BE2C (cell line): ENCODE results near the gene TMEM179.

Experiments used
- DNase-seq: peaks from one replicate; pipeline ENCODE4 v3.0.0-alpha.2; 2020
- H3K27me3 ChIP-seq: fragments of 250-450 bp; sonication (Bioruptor Pico); 2 replicates; pipeline ENCODE4 v1.5.1; 2020; ENCODE audit warnings: mild to moderate bottlenecking
- H3K36me3 ChIP-seq: fragments of 250-450 bp; sonication (Bioruptor Pico); 2 replicates; pipeline ENCODE4 v1.5.1; 2020; ENCODE audit warnings: mild to moderate bottlenecking
- H3K4me1 ChIP-seq: fragments of 250-450 bp; sonication (Bioruptor Pico); 2 replicates; pipeline ENCODE4 v1.5.1; 2020
- H3K4me3 ChIP-seq: 2 replicates; pipeline ENCODE4 v1.5.1; 2011; ENCODE audit warnings: low read depth, low read length
- H3K9me3 ChIP-seq: fragments of 250-450 bp; sonication (Bioruptor Pico); 2 replicates; pipeline ENCODE4 v1.5.1; 2020
- CTCF ChIP-seq: IDR thresholded peaks from 2 replicates; pipeline ENCODE4 v1.5.1; 2012; ENCODE audit warnings: mild to moderate bottlenecking, low read depth, low read length

Gene TMEM179

GRCh38 chr14:104598039-104598909 lies 6.3 kb downstream of the TMEM179 start:
- no peak for TF ChIP-seq CTCF
- peaks cover 24% of the 10 kb centered on the region for H3K4me1 ChIP-seq
- no peak overlapping the region for H3K4me3 ChIP-seq
- peak; percentile 16 for DNase-seq
- no peaks in the 10 kb centered on the region for H3K9me3 ChIP-seq
- no peaks in the 10 kb centered on the region for H3K27me3 ChIP-seq
- H3K36me3 ChIP-seq: no peaks in the 10 kb centered on the region

- H3K36me3 ChIP-seq: no peaks in the 10 kb centered on the region
- no peaks in the 10 kb centered on the region for H3K27me3 ChIP-seq
- DNase-seq: no peak
- TF ChIP-seq CTCF: no peak
- H3K4me3 ChIP-seq: no peak overlapping the region
- no peaks in the 10 kb centered on the region for H3K9me3 ChIP-seq
- peaks cover 24% of the 10 kb centered on the region for H3K4me1 ChIP-seq
These were observed 7.0 kb downstream of the TMEM179 start for GRCh38 chr14:104597576-104597975.

GRCh38 chr14:104596927-104597351 lies 7.6 kb downstream of the TMEM179 start:
- H3K9me3 ChIP-seq: no peaks in the 10 kb centered on the region
- peaks cover 20% of the 10 kb centered on the region for H3K4me1 ChIP-seq
- H3K36me3 ChIP-seq: no peaks in the 10 kb centered on the region
- H3K4me3 ChIP-seq: no peak overlapping the region
- no peak for TF ChIP-seq CTCF
- H3K27me3 ChIP-seq: no peaks in the 10 kb centered on the region
- no peak for DNase-seq

GRCh38 chr14:104596451-104596918 lies 8.1 kb downstream of the TMEM179 start:
- Histone ChIP-seq H3K27me3 (no peaks in the 10 kb centered on the region), H3K9me3 (no peaks in the 10 kb centered on the region), H3K4me1 (peaks cover 16% of the 10 kb centered on the region), H3K4me3 (no peak overlapping the region), H3K36me3 (no peaks in the 10 kb centered on the region)
- TF ChIP-seq CTCF: no peak
- DNase-seq: no peak

GRCh38 chr14:104595911-104596450 lies 8.6 kb downstream of the TMEM179 start:
- H3K27me3 ChIP-seq: no peaks in the 10 kb centered on the region
- no peak for DNase-seq
- H3K4me1 ChIP-seq: peaks cover 13% of the 10 kb centered on the region
- no peaks in the 10 kb centered on the region for H3K36me3 ChIP-seq
- no peak overlapping the region for H3K4me3 ChIP-seq
- no peaks in the 10 kb centered on the region for H3K9me3 ChIP-seq
- no peak for TF ChIP-seq CTCF

GRCh38 chr14:104595116-104595675 lies 9.4 kb downstream of the TMEM179 start:
- no peak for DNase-seq
- no peak for TF ChIP-seq CTCF
- H3K9me3 ChIP-seq: no peaks in the 10 kb centered on the region
- H3K36me3 ChIP-seq: no peaks in the 10 kb centered on the region
- no peak overlapping the region for H3K4me3 ChIP-seq
- no peaks in the 10 kb centered on the region for H3K27me3 ChIP-seq
- H3K4me1 ChIP-seq: peaks cover 6% of the 10 kb centered on the region
